GOT3 (cell line): Measurements from ENCODE around the gene AMOT.

ENCODE experiments used
- DNase-seq: peaks from one replicate; lab custom pipeline; 2025; ENCODE audit warnings: mixed read lengths; lab: John Stamatoyannopoulos, UW

AMOT gene

DNA sequence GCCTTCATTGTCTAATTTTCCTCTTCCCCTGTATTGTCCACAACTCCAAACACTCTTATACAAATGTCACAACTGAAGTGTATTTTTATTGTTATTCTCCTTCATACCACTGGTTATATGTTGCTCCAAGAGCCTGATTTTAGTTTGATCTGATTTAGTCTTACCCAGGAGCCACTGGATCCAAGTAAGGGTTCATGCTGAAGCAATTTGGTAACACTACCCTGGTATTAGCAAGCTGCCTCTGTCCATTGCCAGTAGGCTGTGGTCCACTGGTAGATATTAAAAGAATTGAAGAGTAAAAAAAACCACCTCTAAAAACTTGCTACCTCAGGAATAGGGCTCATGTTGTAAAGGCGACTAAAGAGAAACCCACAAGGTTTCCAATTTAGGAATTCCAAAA lies 41.2 kb downstream of the AMOT start:
- DNase-seq, result no peak

DNA sequence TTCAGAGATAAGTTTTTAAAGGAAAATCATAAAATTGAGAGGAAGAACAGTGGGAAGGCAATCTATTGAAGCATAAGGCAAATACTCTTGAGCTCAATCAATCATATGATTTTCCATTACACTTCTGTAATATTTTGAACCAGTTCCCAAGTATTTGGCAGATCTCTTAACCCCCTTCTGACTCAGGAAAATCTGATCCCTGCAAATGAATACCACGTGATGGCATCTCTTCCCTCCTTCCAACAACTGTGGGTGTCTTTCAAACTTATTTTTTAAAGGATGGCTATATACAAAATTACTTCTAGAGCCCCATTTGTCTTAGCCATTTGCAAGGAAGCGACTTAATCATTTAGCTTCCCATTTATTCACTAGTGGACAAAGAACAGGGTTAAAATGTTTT lies 41.9 kb downstream of the AMOT start:
- no peak for DNase-seq

DNA sequence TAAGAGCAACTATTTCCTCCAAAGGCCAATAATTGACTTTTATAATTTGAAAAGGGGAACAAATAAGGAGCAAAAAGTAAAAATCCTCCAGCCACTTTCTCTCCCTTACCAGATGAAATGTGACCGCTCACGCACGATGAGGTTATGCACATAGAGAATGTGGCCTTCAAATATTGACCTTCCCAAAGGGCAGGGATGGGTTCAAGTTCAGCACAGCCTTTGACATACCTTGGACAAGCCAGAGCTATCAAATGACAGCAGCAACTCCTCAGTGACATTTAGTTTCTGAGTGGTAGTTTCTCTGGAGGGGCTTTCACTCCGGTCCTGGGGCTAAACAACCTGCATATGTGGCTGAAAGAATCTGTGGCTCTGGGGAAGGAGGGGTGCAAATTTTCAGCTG lies 50.7 kb downstream of the AMOT start:
- no peak for DNase-seq

DNA sequence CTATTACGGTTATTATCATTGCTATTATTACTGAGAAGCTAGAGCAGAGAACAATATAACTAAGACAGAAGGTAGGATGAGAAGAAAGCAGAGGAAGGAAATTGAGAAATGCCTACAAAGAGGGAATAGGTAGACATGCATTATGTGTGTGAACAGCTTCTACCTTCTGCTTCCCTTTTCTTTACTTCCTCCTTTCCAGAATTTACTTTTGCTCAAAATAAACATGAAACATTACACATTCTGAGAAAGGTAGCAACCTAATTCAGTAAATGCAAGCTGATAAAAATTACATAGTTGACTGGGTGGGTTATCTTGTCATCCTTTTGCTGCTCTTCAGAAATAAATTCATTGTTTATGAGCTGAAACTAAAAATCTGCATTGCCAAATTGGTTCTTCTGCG lies 54.6 kb downstream of the AMOT start:
- no peak for DNase-seq

DNA sequence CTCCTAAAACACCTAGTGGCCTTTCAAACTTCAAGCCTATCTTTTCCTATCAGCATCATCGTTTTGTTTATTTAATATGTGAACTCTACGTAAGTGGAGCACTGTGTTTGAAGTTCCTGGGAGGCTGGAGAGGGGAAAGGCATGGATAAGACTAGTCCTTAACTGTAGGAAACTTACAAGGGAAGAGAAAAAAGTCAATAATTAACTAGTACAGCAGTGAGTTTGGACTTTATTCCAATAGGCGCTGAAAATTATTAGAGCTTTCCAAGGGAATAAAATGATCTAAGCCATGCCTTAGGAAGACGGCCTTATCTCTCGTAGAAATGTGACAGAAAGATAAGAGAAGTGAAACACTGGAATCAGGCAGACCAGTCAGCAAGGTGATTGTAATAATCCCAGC lies 55.3 kb downstream of the AMOT start:
- DNase-seq, result no peak

DNA sequence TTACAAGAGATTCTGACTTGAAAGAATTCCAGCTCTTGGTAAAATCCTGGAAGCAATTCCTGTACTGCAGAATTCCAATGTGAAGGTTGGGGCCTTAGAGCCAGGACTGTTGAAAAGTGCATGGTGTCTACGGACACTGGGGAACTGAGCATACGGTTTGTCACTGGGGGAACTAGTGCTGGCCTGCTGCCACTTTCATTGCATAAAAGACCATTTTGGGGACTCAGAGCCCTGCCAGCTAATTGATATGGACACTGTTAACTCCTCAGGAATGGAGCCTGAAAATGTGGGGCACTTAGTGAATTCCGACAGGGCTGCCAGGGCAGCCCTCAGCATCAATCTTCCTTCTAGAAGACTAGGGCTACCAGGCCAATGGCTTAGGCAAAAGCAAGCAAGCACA lies 55.9 kb downstream of the AMOT start:
- no peak for DNase-seq

DNA sequence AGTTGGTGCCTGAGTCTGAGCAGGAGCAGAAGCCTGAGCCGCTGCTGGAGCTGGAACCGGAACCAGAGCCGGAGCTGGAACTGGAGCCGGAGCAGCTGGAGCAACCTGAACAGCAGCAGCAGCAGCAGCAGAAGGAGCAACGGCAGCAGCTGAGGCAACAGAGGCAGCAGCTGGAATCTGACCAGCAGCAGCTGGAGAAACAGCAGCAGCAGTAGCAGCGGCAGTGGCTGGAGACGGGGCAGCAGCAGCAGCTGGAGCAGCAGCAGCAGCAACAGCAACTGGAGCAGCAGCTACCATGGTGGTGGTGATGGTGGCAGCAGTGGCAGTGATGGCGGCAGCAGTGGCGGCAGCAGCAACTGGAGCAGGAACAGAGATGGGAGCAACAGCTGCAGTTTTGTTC lies 61.5 kb downstream of the AMOT start:
- DNase-seq, result no peak

DNA sequence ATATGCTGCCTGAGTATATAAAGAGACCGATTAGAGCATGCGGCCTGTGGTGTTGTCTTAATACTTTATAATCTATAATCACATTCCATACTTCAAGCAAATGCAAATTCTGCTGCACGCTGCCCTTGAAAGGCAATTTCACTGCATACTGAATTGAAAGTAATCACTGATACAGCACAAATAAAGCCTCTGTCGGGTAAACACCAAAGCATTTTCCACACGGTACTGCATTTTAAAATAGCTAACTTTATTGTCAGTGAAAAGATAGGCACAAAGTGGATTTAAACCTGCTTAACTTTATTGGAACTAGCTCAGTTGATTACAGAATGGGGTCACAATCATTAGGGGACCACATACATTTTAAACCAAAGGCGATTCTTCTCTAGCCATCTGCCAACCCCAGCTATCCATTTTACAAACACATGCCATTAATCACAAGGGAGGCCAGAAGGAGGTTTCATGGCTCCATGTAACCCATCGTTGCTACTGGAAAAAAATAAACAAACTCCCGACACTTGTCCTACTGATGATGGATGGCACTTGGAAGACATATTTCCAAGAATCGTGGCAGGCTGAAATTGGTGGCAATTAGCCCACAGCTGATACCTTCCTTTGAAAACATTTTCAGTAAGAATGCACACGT lies 65.9 kb downstream of the AMOT start:
- no peak for DNase-seq

DNA sequence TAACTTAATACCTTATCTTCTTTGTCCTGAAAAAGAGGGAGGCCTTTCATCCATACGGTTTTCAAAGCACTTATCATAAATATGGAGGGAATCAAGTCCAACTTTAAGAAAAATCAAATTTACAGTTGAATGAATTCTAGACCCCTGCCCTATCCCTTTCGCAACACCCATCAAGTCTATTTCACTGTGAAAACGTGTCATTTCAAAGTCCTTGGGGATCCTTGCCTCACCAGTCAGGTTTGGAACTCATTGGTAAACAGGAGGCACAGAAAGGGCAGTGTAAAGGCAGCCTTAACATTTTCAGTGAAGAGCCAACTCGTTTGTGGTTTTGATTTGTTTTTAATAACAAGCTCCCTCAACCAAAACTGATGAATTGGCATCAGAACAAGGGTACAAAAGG lies 66.5 kb downstream of the AMOT start:
- no peak for DNase-seq

DNA sequence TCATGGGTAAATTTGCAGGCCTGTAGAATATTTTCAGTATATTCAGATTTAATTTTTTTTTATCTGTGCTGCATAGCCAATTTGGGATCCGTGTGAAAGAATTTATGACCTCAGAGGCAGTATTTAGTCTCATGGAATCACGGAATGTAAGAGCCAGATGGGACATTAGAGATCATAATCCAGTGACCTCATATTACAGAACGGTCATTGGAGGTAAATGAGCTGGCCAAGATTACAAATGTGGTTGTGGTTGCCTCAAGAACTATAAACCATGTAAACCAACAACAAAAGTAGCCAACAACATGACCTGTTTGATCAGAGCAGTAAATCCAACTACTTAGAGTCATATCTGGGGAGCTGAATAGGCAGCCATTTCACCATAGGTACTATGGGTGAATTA lies 71.6 kb downstream of the AMOT start:
- DNase-seq, result no peak

DNA sequence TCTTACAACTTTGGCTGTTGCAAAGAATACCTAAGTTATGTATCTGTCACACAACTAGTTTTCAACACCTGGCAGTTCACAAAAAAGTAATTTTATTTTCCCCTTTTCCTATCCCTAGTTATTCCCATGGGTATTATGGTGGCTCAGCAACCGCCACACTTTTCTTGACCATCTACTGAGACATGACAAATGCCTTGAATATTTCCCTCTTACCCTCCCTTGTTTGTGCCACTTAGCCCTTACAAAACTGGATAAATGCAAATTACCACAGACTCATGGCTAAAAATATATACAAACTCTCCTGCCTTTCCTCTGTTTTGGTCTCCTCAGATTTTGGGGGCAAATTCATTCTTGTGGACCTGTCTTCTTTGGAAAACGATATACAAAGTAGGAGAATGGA lies 72.1 kb downstream of the AMOT start:
- DNase-seq, result no peak

DNA sequence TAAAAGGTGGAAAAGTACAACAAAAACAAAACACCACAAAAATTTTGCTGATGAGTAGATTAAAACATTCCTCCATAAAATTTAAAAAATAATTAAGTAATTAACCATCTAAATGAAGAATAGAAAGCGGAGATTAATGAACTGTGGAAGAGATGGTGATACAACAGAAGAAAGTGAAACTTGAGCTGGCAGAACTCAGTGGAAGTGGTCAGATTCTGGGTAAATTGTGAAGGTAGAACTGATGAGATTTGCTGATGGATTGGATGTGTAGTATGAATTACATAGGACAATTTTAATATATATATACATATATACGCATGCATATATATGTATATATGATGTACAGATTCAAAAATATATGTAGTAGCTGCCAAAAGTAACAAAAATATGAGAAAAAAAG lies 73.9 kb downstream of the AMOT start:
- DNase-seq, result no peak

DNA sequence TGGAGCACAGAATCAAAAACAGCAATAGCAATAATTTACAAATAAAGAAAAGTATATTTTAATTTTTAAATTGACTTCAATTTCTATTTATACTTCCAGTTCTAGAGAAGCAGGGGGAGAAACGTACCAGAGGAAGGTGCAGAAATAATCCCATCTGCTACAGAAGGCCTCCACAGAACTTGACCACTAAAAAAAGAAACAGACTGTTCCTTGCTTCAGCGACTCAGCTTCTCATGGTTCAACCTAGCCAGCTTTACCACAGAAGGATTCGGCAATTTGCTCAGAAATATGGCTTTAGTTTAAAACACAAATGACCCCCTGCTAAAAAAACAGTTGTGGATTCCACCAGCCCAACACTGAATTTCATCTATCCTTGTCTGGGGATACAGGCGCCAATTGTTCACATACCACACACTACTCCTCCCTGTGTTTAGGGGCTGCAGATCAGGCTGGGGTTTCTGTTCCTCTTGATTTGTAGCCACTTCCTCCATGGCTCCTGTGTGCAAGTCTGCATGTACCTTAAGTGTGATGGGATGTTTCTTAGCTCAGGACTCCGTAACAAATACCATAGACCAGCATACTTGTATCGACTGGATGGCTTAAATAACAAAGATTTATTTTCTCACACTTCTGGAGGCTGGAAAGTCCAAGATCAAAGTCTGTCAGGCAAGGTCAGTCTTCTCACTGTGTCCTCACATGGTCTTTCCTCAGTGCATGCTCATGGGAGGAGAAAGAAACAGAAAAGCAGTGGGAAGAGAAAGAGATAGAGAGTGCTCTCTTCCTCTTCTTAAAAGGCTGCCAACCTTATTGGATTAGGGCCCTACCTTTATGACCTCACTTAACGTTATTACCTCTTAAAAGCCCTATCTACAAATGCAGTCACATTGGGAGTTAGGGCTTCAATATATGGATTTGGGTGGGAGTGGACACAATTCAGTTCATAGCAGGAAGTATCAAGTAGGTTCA lies 79.1 kb downstream of the AMOT start:
- DNase-seq, result no peak

DNA sequence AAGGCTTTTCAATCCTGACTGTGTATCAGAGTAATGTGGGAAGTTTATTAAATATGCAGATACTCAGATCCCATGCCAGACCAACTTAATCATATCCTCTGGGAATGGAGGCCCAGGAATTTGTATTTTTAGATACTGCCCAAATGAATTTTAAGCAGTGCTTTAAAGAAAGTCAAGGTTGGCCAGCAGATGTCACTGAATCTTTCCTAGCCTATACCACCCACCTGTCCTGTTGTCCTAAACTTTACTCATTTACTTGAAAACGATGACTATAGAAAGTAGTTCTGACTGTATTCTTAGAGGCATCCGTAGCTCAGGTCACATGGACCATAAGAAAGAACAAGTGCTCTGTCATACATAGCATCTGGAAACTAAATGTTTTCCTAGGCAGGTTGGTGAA lies 79.9 kb downstream of the AMOT start:
- DNase-seq, result no peak

DNA sequence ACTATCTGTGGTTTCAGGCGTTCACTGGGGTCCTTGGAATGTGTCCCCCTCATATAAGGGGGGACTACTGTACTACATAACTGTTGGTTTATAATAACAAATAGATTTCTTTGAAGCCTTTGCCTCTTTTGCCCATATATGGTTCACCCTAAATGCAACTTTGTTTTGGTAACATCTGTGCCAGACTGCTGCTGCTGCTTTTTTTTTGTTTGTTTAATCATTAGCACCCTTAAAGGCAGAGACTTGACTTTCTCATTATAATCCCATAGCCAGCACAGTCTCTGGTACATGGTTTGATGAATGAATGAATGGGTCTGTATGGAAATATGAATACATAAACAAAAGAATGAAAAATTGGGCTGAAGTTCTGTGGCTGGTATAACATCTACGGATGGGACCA lies 80.7 kb downstream of the AMOT start:
- no peak for DNase-seq

DNA sequence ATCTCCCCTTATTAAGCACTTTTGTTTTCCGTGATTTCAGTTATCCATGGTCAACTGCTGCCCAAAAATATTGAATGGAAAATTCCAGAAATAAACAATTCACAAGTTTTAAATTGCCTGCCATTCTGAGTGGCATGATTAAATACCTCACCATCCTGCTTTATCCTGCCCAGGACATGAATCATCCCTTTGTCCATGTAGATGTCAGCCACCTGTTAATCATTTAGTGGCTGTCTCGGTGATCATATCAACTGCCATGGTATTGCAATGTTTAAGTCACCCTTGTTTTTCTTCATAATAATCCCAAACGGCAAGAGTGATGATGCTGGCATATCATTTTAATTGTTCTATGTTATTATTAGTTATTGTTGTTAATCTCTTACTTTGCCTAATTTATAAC lies 81.1 kb downstream of the AMOT start:
- DNase-seq, result no peak

DNA sequence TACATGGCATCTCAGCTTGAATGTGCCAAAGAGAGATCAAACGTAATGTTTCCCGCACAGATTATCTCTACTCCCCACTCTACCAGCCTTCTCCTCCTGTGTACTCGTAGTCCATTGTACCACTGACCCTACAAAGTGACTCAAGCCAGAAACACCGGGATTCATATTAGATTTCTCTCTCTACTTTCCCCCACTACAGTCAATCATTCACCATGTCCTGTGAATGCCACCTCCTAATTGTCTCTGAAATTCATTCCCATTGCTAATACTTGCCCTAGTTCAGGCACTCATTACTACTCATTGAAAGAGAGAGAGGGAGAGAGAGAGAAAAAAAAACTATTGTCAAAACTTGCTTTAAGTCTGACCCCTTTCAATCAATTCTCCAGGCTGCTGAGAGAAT lies 82.7 kb downstream of the AMOT start:
- DNase-seq, result no peak

DNA sequence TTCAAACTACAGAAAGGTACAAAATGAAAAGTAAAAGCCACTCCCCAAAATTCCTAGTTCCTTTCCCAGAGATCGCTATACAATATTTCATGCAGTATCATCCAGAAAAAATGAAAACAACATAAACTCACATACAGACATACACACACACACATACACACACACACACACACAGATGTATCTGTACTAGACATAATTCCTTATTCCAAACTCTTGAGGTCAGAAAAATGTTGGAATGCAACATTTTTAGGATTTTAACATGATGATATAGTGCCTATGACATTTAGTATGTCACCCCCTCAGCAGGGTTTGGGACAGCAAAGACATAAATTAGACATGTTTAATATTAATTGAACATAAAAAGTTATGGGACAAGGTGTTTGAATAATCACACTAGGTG lies 87.5 kb downstream of the AMOT start:
- DNase-seq, result no peak

DNA sequence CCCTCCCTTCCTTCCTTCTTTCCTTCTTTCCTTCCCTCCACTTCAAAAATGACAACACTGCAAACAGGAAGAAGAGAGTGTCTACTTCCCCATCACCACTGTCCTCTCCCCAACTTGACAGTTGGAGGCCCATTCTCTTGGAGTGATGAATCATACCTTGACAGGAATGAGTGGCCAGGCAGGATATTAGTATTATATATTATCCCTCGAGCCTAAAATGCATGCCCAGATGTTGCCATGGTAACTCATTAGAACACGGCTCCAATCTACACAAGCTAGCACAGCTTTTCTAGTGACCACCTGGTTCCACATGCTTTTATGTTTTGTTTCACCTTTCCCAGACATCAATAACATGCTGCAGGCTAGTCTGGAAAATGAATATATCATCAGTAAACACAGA lies 89.6 kb downstream of the AMOT start:
- no peak for DNase-seq

DNA sequence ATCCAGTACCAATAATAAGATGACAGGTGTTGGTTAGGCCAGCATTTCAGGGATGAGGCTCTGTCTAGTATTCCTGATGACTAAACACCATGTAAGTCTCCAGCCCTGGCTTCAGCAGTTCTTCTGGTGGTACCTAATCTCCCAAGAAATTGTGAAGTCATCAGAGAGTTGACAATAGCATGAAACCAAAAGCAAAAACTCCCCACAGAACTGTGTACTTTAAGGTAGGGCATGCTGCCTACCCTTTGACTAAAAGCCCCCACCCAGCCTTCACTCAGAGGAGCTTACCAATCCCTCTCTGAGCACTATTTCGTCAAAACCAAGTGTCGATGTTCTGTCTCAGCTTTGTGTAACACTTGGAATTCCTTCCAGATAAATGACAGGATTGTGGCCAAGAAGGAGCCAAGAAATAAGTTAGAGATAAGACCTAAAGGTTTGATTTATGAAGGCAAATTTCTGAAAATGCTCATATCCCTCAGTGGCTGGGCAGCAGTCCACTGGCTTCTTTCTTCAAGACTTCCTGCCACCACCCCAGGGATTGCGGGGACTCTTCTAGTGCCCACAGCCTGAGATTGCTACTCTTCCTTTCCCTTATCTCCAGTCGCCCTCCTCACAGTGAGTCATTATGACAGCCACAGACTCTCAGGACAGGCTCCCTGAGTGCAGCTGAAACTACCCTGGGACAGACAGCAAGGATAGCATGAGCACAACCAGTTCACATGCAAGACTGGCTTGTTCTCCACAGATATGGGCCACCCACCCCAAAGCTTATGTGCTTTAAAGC lies 93.6 kb downstream of the AMOT start:
- no peak for DNase-seq

DNA sequence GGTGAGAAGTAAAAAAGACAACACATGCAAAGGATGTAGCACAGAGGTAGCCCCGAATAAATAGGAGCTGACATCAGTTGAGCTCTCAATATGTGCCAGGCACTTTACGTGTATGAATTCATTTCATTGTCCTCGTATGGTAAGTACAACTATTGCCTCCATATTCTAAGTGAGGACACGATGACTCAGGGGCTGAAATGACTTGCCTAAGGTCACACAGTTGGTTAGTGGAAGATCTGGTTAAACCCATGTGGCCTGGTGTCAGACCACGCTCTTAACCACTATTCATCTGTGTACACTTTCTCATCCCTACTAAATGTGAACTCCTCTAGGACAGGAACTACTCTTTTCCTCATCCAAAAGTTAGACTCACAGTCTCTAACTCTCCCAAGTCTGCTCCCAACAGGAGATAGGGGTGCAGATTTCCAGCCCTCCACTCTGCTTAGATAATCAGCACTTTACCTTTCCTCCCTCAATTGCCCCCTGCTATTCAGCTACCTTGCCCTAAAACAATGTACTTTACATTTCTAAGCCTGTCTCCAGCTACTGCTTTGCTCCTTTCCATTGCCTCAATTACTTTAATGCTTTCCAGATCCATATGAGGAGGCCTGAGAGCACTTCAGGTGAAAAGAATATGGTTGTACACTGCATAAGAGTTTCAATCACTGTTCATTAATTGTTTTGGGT lies 102.1 kb downstream of the AMOT start:
- no peak for DNase-seq

DNA sequence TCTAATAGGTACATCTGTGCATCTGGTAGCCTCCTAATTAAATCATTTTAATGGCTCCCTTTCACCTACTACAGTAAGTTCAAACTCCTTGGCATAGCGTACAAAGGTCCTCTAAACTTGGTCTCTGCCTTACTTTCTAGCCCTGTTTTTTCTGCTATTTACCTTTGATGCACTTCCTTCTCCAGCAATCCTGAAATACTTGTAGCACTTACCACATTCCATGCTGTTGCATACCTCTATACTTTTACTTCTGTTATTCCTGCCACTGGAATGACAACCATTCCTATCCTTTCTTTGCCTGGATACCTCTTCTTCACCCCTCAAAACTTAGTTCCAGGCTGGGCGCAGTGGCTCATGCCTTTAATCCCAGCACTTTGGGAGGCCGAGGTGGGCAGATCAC lies 104.3 kb downstream of the AMOT start:
- no peak for DNase-seq
